Nephron progenitor cell (in vitro differentiated cells): ENCODE data around the gene ABCC12.

Experiments used
- DNase-seq: peaks from one replicate; pipeline ENCODE4 v3.0.0; 2021
- H3K27ac Mint-ChIP-seq: 2 replicates; pipeline ENCODE4 v1.8.0; 2021; ENCODE audit warnings: mild to moderate bottlenecking, moderate library complexity, mixed read lengths
- H3K27me3 Mint-ChIP-seq: 2 replicates; pipeline ENCODE4 v1.8.0; 2021; ENCODE audit warnings: mild to moderate bottlenecking, low read depth, mixed read lengths; ENCODE audit not compliant: poor library complexity
- H3K36me3 Mint-ChIP-seq: 2 replicates; pipeline ENCODE4 v1.8.0; 2021; ENCODE audit warnings: low read depth, mixed read lengths
- H3K4me1 Mint-ChIP-seq: 2 replicates; pipeline ENCODE4 v1.8.0; 2021; ENCODE audit warnings: mixed read lengths
- H3K4me3 Mint-ChIP-seq: 2 replicates; pipeline ENCODE4 v1.8.0; 2021; ENCODE audit warnings: mild to moderate bottlenecking, moderate library complexity, mixed read lengths
- H3K9me3 Mint-ChIP-seq: 2 replicates; pipeline ENCODE4 v1.8.0; 2021; ENCODE audit warnings: mild to moderate bottlenecking, moderate library complexity, mixed read lengths
- CTCF ChIP-seq: fragments of 200-600 bp; sonication (generic); IDR thresholded peaks from 2 replicates; pipeline ENCODE4 v1.5.0; 2021; ENCODE audit warnings: antibody characterized with exemption

The ABCC12 gene

GRCh38 chr16:48153774-48154173, 2.0 kb downstream of the ABCC12 start:
- no peak overlapping the region for H3K4me3 Mint-ChIP-seq
- H3K27me3 Mint-ChIP-seq: peaks cover 24% of the 10 kb centered on the region
- DNase-seq: no peak
- H3K36me3 Mint-ChIP-seq: no peaks in the 10 kb centered on the region
- no peaks in the 10 kb centered on the region for H3K4me1 Mint-ChIP-seq
- H3K9me3 Mint-ChIP-seq: peaks cover 5% of the 10 kb centered on the region
- TF ChIP-seq CTCF: no peak
- H3K27ac Mint-ChIP-seq: no peak overlapping the region

DNA sequence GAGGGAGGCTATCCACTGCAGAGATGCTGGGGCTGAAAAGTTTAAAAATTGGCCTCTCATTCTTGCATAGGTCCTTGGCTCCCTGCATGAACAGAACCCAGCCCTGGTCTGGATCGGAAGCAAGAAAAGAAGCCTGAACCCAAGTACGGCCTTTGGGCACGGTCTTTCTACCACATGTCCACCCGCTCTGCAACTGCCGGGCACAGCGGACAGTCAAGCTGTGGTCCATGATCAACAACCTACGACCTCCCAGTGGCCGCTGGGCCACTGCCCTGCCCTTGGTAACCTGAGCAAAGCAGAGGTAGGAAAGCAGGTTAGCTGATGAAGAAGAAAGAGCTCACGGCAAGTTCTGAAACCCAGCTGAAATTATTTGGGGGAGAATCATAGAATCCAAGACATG, 3.6 kb downstream of the ABCC12 start:
- peaks cover 26% of the 10 kb centered on the region for H3K27me3 Mint-ChIP-seq
- DNase-seq: no peak

GRCh38 chr16:48150707-48151106, 5.1 kb downstream of the ABCC12 start:
- no peak for DNase-seq
- no peak for TF ChIP-seq CTCF
- Mint-ChIP-seq H3K27me3 (peaks cover 22% of the 10 kb centered on the region), H3K36me3 (no peaks in the 10 kb centered on the region), H3K27ac (no peak overlapping the region), H3K4me1 (no peaks in the 10 kb centered on the region), H3K4me3 (no peak overlapping the region), H3K9me3 (peaks cover 8% of the 10 kb centered on the region)

More for the DNA sequence above, 3.6 kb downstream of the ABCC12 start:
- Mint-ChIP-seq H3K4me1 (no peaks in the 10 kb centered on the region), H3K9me3 (peaks cover 8% of the 10 kb centered on the region), H3K36me3 (no peaks in the 10 kb centered on the region), H3K27ac (no peak overlapping the region), H3K4me3 (no peak overlapping the region)
- no peak for TF ChIP-seq CTCF

- DNase-seq: no peak
- no peak overlapping the region for H3K4me3 Mint-ChIP-seq
- peaks cover 21% of the 10 kb centered on the region for H3K27me3 Mint-ChIP-seq
- H3K9me3 Mint-ChIP-seq: peaks cover 8% of the 10 kb centered on the region
- no peak for TF ChIP-seq CTCF
- no peaks in the 10 kb centered on the region for H3K4me1 Mint-ChIP-seq
- no peaks in the 10 kb centered on the region for H3K36me3 Mint-ChIP-seq
- H3K27ac Mint-ChIP-seq: no peak overlapping the region
Observed at GRCh38 chr16:48146710-48147109, 9.1 kb downstream of the ABCC12 start.

- no peaks in the 10 kb centered on the region for H3K4me1 Mint-ChIP-seq
- H3K4me3 Mint-ChIP-seq: no peak overlapping the region
- no peak for TF ChIP-seq CTCF
- H3K27me3 Mint-ChIP-seq: peaks cover 21% of the 10 kb centered on the region
- peaks cover 8% of the 10 kb centered on the region for H3K9me3 Mint-ChIP-seq
- H3K27ac Mint-ChIP-seq: no peak overlapping the region
- DNase-seq: no peak
- H3K36me3 Mint-ChIP-seq: no peaks in the 10 kb centered on the region
Observed at GRCh38 chr16:48146131-48146530, 9.7 kb downstream of the ABCC12 start.

- Mint-ChIP-seq H3K36me3 (no peaks in the 10 kb centered on the region), H3K4me1 (no peaks in the 10 kb centered on the region), H3K27ac (no peak overlapping the region), H3K27me3 (peaks cover 19% of the 10 kb centered on the region), H3K9me3 (peaks cover 4% of the 10 kb centered on the region), H3K4me3 (no peak overlapping the region)
- TF ChIP-seq CTCF: no peak
- no peak for DNase-seq
Observed at GRCh38 chr16:48143812-48144368, 11.9 kb downstream of the ABCC12 start.
